Endothelial cell of umbilical vein (primary cell): ENCODE measurements around the gene HOXB3. TPM values are rescaled to one million over a fixed set of nuclear protein-coding genes. Genes with fewer than 3 reads are reported as not detected.

Experiments
- BruUV-seq: library from RNA; stranded (reverse); fragments of 400-500 nt; replicated peaks from 2 replicates; lab custom pipeline; 2021; lab: Mats Ljungman, UMichigan
- CTCF ChIA-PET: fragments of 300-600, 350-600 bp; sonication (Branson Sonifier 250); formaldehyde crosslinking; loops from one replicate; lab custom pipeline; 2021; ENCODE audit warnings: antibody characterized with exemption, inconsistent platforms; lab: Charles Lee
- POLR2A ChIA-PET: fragments of 300-600, 350-600 bp; sonication (Branson Sonifier 250); formaldehyde crosslinking; loops from one replicate; lab custom pipeline; 2021; ENCODE audit warnings: antibody characterized with exemption, inconsistent platforms; lab: Charles Lee
- DNase-seq: peaks from one replicate; pipeline ENCODE4 v3.0.0-alpha.2; 2011; ENCODE audit warnings: low read depth, low spot score
- FAIRE-seq: peaks from 2 replicates; lab custom pipeline; 2011; peaks lifted over from hg19 to GRCh38; lab: Jason Lieb, UNC
- H2AFZ ChIP-seq: 2 replicates; pipeline ENCODE4 v1.6.0; 2012; ENCODE audit warnings: low read depth, low read length, control low read depth, inconsistent platforms
- H3K27ac ChIP-seq: 2 replicates; pipeline ENCODE4 v1.5.1; 2011; ENCODE audit warnings: low read depth, mild to moderate bottlenecking, control low read depth, low read length, moderate library complexity; ENCODE audit not compliant: insufficient read depth
- H3K27me3 ChIP-seq, 2 experiments: 2 replicates each; pipeline versions ENCODE4 v1.6.0 to v1.6.1; 2011; ENCODE audit warnings: low read length in 2 of 2, mixed read lengths in 1 of 2; ENCODE audit not compliant: control insufficient read depth in 2 of 2, insufficient read depth in 2 of 2
- H3K36me3 ChIP-seq, 2 experiments: 2 replicates in 1 of 2; 3 replicates in 1 of 2; pipeline ENCODE4 v1.5.1; 2011; ENCODE audit warnings: low read length in 2 of 2, mild to moderate bottlenecking in 1 of 2, moderate library complexity in 1 of 2; ENCODE audit not compliant: control insufficient read depth in 2 of 2, insufficient read depth in 2 of 2; ENCODE audit errors: extremely low read depth in 1 of 2
- H3K4me1 ChIP-seq: 3 replicates; pipeline ENCODE4 v1.5.1; 2011; ENCODE audit warnings: mild to moderate bottlenecking, low read length; ENCODE audit not compliant: control insufficient read depth, insufficient read depth; ENCODE audit errors: extremely low read depth
- H3K4me2 ChIP-seq: 2 replicates; pipeline ENCODE4 v1.6.1; 2011; ENCODE audit warnings: low read length, control low read depth, mixed read lengths; ENCODE audit not compliant: insufficient read depth
- H3K4me3 ChIP-seq, 3 experiments: fragments of 200-600 bp in 1 of 3; sonication (generic), shearing (Covaris generic) in 1 of 3; replicated peaks in 1 of 3; 2 replicates each; pipeline ENCODE4 v1.5.1; 2011 to 2016; ENCODE audit warnings: control low read depth in 3 of 3, low read length in 3 of 3, mild to moderate bottlenecking in 2 of 3, inconsistent platforms in 1 of 3, low read depth in 1 of 3, moderate library complexity in 1 of 3; ENCODE audit not compliant: insufficient read depth in 1 of 3
- H3K79me2 ChIP-seq: 2 replicates; pipeline ENCODE4 v1.6.0; 2012; ENCODE audit warnings: low read length, inconsistent platforms; ENCODE audit not compliant: control insufficient read depth, insufficient read depth
- H3K9ac ChIP-seq: replicated peaks from 2 replicates; pipeline ENCODE3; 2011; ENCODE audit warnings: low read length, control low read depth; ENCODE audit not compliant: insufficient read depth; ENCODE audit errors: extremely low read depth
- H3K9me1 ChIP-seq: replicated peaks from 3 replicates; pipeline ENCODE4 v1.6.0; 2011; ENCODE audit warnings: mild to moderate bottlenecking, low read length; ENCODE audit not compliant: control insufficient read depth, insufficient read depth; ENCODE audit errors: extremely low read depth
- H3K9me3 ChIP-seq: replicated peaks from 2 replicates; pipeline ENCODE4 v1.5.1; 2012; ENCODE audit warnings: low read length, inconsistent platforms; ENCODE audit not compliant: control insufficient read depth, insufficient read depth
- H4K20me1 ChIP-seq: replicated peaks from 2 replicates; pipeline ENCODE3; 2011; ENCODE audit warnings: mild to moderate bottlenecking, low read length; ENCODE audit not compliant: control insufficient read depth, insufficient read depth; ENCODE audit errors: extremely low read depth
- EZH2 ChIP-seq: IDR thresholded peaks from 2 replicates; pipeline ENCODE4 v1.6.1; 2012; ENCODE audit warnings: borderline replicate concordance, low read depth, mild to moderate bottlenecking, moderate library complexity, low read length, inconsistent platforms; ENCODE audit not compliant: severe bottlenecking
- FOS ChIP-seq: IDR thresholded peaks from 2 replicates; pipeline ENCODE4 v1.6.1; 2011; ENCODE audit warnings: mild to moderate bottlenecking, low read length, moderate library complexity, borderline replicate concordance; ENCODE audit not compliant: insufficient read depth
- GATA2 ChIP-seq: IDR thresholded peaks from 2 replicates; pipeline ENCODE4 v1.7.0; 2011; ENCODE audit warnings: low read depth, mild to moderate bottlenecking, moderate library complexity, mixed read lengths, low read length; ENCODE audit not compliant: insufficient read length, insufficient read depth
- JUN ChIP-seq: IDR thresholded peaks from 2 replicates; pipeline ENCODE4 v1.6.1; 2011; ENCODE audit warnings: borderline replicate concordance, low read depth; ENCODE audit not compliant: insufficient read length, insufficient read depth
- MYC ChIP-seq: IDR thresholded peaks from one replicate; pipeline ENCODE4 v1.6.1; 2011; ENCODE audit warnings: mild to moderate bottlenecking, low read depth, low read length
- POLR2A ChIP-seq: IDR thresholded peaks from 2 replicates; pipeline ENCODE4 v1.6.1; 2012; ENCODE audit warnings: low read depth, mild to moderate bottlenecking, control low read depth, low read length
- POLR2AphosphoS5 ChIP-seq: IDR thresholded peaks from 2 replicates; pipeline ENCODE4 v1.6.1; 2012; ENCODE audit warnings: low read depth, mild to moderate bottlenecking, control low read depth, low read length, moderate library complexity; ENCODE audit not compliant: insufficient read depth
- dilution Hi-C: fragments of 300-500 bp; cut with MboI; formaldehyde crosslinking; loops from one replicate; pipeline ENCODE4 v1.15.0; 2019; ENCODE audit warnings: low sequenced_read_pairs; ENCODE audit not compliant: extremely low pct_ligation_motif_present
- intact Hi-C: fragments of 100-400 bp; cut with micrococcal nuclease; formaldehyde crosslinking; loops from one replicate; pipeline ENCODE4 v1.10.0; 2022
- polyA plus RNA-seq, 4 experiments: library from polyadenylated mRNA; depleted of rRNA in 3 of 4; stranded (reverse) in 3 of 4; unstranded in 1 of 4; fragments of >200 nt; gene quantifications; 2 replicates each; pipeline versions ENCODE4 v1.2.1 to v1.2.3, GENCODE V29; 2011 to 2012; ENCODE audit warnings: missing spikeins in 1 of 4
- total RNA-seq: library from RNA; stranded (reverse); gene quantifications from 2 replicates; pipeline ENCODE4 v1.2.3, GENCODE V29; 2021
- TF ChIP-seq, protein P1 (sequence below): IDR thresholded peaks from 2 replicates; pipeline ENCODE4 v1.6.1; 2011; ENCODE audit not compliant: insufficient read depth, insufficient read length
- TF ChIP-seq, protein P2 (sequence below), 2 donors: IDR thresholded peaks; 1 replicate in 1 of 2; 2 replicates in 1 of 2; pipeline ENCODE4 v1.5.1; 2011; ENCODE audit warnings: low read length in 2 of 2, mild to moderate bottlenecking in 2 of 2, moderate library complexity in 2 of 2, control low read depth in 1 of 2, inconsistent platforms in 1 of 2, low read depth in 1 of 2; ENCODE audit not compliant: insufficient read depth in 1 of 2; ENCODE audit errors: extremely low read depth in 1 of 2

The HOXB3 gene
- total and polyA plus RNA-seq, 2 donors (not counting 3 experiments of a cell fraction or from before 2014, with no cell fraction given) = 29.6 to 56.6 TPM

DNA sequence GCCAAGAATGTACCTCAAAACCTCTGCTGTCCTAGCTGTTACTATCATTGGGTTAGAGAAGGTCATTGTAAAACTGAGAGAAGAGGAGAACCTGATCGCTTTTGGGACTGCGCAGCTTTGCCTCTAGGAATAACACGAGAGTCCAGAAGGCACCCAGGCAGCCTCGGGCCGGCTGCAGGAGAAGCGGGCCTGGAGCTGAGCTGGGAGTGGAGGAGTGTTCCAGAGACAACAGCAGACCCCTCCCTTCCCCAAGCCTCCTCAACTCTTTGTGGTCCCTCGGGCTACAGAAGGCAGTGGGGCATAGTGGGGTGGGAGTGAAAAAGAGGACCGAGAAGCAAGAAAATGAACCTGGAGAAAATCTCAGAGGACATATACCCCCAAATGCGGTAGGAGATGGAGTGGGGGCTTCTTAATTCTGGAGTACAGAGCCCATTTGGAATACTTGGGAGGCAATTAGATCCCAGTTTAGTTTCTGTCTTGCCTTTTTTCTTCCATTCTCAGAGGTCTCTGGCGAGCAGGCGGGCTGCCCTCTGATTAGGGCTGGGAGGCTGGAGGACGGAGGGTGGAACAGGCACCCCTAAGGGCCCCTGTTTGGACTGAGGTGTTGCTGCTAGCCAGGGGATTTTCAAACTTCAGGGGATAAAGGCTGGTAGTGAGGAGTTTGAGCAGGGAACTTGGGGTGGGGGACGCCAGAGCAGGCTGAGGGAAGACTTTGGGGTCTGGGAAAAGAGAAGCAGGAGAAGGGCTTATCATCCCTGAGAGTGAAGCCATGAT is 31.8 kb downstream of the HOXB3 start:
- intact Hi-C loops = no loop called here
- Histone ChIP-seq H3K9me1 (no peaks in the 10 kb centered on the region), H3K27me3 (no peaks in the 10 kb centered on the region), H3K36me3 (peaks cover 0 to 5% of the 10 kb centered on the region in 2 experiments), H3K9ac (no peak overlapping the region), H3K9me3 (no peaks in the 10 kb centered on the region), H4K20me1 (no peaks in the 10 kb centered on the region), H3K27ac (no peak overlapping the region), H3K4me2 (no peak overlapping the region), H2AFZ (no peak overlapping the region), H3K4me3 (no peak overlapping the region), H3K4me1 (peaks cover 30% of the 10 kb centered on the region), H3K79me2 (peaks cover 67% of the 10 kb centered on the region)
- BruUV-seq = no TSS peak
- POLR2A ChIA-PET = interaction anchor here (2.8 kb wide), 1 partner anchor 11 kb away, joined by 10 read pairs; no protein-coding TSS in a partner anchor
- TF ChIP-seq, protein P1, sequence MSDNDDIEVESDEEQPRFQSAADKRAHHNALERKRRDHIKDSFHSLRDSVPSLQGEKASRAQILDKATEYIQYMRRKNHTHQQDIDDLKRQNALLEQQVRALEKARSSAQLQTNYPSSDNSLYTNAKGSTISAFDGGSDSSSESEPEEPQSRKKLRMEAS = no peak
- no peak for TF ChIP-seq POLR2A
- no peak for TF ChIP-seq JUN
- TF ChIP-seq GATA2 = no peak
- TF ChIP-seq POLR2AphosphoS5 = no peak
- TF ChIP-seq EZH2 = no peak
- TF ChIP-seq FOS = no peak
- TF ChIP-seq, protein P2, sequence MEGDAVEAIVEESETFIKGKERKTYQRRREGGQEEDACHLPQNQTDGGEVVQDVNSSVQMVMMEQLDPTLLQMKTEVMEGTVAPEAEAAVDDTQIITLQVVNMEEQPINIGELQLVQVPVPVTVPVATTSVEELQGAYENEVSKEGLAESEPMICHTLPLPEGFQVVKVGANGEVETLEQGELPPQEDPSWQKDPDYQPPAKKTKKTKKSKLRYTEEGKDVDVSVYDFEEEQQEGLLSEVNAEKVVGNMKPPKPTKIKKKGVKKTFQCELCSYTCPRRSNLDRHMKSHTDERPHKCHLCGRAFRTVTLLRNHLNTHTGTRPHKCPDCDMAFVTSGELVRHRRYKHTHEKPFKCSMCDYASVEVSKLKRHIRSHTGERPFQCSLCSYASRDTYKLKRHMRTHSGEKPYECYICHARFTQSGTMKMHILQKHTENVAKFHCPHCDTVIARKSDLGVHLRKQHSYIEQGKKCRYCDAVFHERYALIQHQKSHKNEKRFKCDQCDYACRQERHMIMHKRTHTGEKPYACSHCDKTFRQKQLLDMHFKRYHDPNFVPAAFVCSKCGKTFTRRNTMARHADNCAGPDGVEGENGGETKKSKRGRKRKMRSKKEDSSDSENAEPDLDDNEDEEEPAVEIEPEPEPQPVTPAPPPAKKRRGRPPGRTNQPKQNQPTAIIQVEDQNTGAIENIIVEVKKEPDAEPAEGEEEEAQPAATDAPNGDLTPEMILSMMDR (IDR thresholded peaks at IDR 0.05; ENCODE audit: extremely low read depth in 1 of 2, insufficient read depth in 1 of 2, low read depth in 1 of 2, low read length in 2 of 2) = no peak
- TF ChIP-seq MYC = no peak
- no peak for FAIRE-seq
- dilution Hi-C loops = no loop called here
- no peak for DNase-seq
- CTCF ChIA-PET = interaction anchor here (0.7 to 3.7 kb wide), 6 partner anchors 9 to 223 kb away, joined by 3 to 23 read pairs (median 11); no protein-coding TSS in a partner anchor
